Tibial nerve (tissue), 4 donors: ENCODE results near the gene MPRIP. TPM values are rescaled to one million over a fixed set of nuclear protein-coding genes. Genes with fewer than 3 reads are reported as not detected.

Source experiments
- DNase-seq, 2 donors: peaks; one replicate each; pipeline ENCODE4 v3.0.0-alpha.2; 2019; ENCODE audit warnings: low spot score in 2 of 2
- H3K27ac ChIP-seq, 4 donors: fragments of 200-600 bp; sonication (generic) in 3 of 4; one replicate each; pipeline ENCODE4 v1.5.1; 2017 to 2019; ENCODE audit warnings: mild to moderate bottlenecking in 1 of 4
- H3K27me3 ChIP-seq, 2 donors: fragments of 200-600 bp; sonication (generic) in 1 of 2; one replicate each; pipeline versions ENCODE4 v1.5.1 to v1.6.0; 2017 to 2019
- H3K36me3 ChIP-seq, 3 donors: fragments of 200-600 bp; sonication (generic); one replicate each; pipeline ENCODE4 v1.5.1; 2018 to 2019
- H3K4me1 ChIP-seq, 4 donors: fragments of 200-600 bp; sonication (generic) in 3 of 4; one replicate each; pipeline ENCODE4 v1.5.1; 2017 to 2019
- H3K4me3 ChIP-seq, 4 donors: fragments of 200-600 bp; sonication (generic) in 3 of 4; one replicate each; pipeline ENCODE4 v1.5.1; 2017 to 2019; ENCODE audit warnings: mild to moderate bottlenecking in 1 of 4, moderate library complexity in 1 of 4
- H3K9me3 ChIP-seq, 4 donors: fragments of 200-600 bp; sonication (generic) in 3 of 4; one replicate each; pipeline ENCODE4 v1.5.1; 2017 to 2019
- EP300 ChIP-seq, 2 donors: sonication (generic); formaldehyde crosslinking; IDR thresholded peaks; one replicate each; pipeline ENCODE4 v1.6.1; 2017; ENCODE audit warnings: antibody characterized with exemption in 2 of 2, mild to moderate bottlenecking in 1 of 2
- POLR2A ChIP-seq, 2 donors: fragments of 450-650 bp; IDR thresholded peaks; one replicate each; pipeline ENCODE4 v1.6.1; 2017; ENCODE audit warnings: antibody characterized with exemption in 2 of 2, mild to moderate bottlenecking in 2 of 2, moderate library complexity in 2 of 2
- WGBS, 2 donors: methylation state at CpG; one replicate each; pipeline ENCODE4 v1.1.5; 2018; 5-methylcytosine and 5-hydroxymethylcytosine counted together
- total RNA-seq, 4 donors: library from RNA; depleted of rRNA; stranded (reverse); fragments of >200 nt; gene quantifications; one replicate each; pipeline ENCODE4 v1.1.0, GENCODE V29; 2016
- TF ChIP-seq, protein P1 (sequence below), 5 experiments: fragments of 200-600 bp in 3 of 5; fragments of 450-650 bp in 2 of 5; sonication (generic) in 3 of 5; IDR thresholded peaks; one replicate each; pipeline ENCODE4 v1.5.1; 2016 to 2019; ENCODE audit warnings: antibody characterized with exemption in 5 of 5, mild to moderate bottlenecking in 3 of 5, moderate library complexity in 2 of 5

Gene MPRIP
- total RNA-seq, 4 donors from 2014 or later = 216 to 291 (median 265) TPM

DNA sequence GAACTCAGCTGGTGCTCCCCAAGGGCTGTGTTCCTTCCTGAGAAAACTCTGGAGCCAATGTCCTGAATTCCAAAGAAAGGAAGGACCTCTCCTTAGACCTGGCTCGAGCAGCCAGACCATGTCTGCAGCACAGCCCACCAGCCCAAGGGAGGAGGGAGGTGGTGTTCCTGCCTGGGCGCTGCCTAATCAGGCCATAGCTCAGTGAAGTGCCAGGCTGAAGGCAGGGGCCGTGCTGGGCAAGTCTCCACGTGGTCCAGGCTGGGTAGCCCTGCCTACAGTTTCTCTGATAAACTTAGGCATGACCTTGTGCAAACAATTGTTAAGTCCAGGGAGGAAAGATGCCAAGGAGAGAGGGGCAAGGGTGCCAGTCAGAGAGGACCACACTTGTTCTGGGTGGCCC is 76.8 kb downstream of the MPRIP start:
- peak overlapping the region in 3 of 4 donors; percentile 47 to 70 (median 51) for H3K27ac ChIP-seq
- no peaks in the 10 kb centered on the region for H3K27me3 ChIP-seq
- peaks cover 3 to 81% (median 55%) of the 10 kb centered on the region in 4 donors for H3K4me1 ChIP-seq
- no peaks in the 10 kb centered on the region for H3K9me3 ChIP-seq
- no peaks in the 10 kb centered on the region for H3K36me3 ChIP-seq
- DNase-seq = no peak
- no peak overlapping the region for H3K4me3 ChIP-seq
- 10 to 51% methylated on average over 3 of the region's 4 CpGs for WGBS, 2 donors
- TF ChIP-seq EP300 (IDR thresholded peaks at IDR 0.05) = no peak
- no peak for TF ChIP-seq POLR2A (IDR thresholded peaks at IDR 0.05)
- TF ChIP-seq, protein P1, sequence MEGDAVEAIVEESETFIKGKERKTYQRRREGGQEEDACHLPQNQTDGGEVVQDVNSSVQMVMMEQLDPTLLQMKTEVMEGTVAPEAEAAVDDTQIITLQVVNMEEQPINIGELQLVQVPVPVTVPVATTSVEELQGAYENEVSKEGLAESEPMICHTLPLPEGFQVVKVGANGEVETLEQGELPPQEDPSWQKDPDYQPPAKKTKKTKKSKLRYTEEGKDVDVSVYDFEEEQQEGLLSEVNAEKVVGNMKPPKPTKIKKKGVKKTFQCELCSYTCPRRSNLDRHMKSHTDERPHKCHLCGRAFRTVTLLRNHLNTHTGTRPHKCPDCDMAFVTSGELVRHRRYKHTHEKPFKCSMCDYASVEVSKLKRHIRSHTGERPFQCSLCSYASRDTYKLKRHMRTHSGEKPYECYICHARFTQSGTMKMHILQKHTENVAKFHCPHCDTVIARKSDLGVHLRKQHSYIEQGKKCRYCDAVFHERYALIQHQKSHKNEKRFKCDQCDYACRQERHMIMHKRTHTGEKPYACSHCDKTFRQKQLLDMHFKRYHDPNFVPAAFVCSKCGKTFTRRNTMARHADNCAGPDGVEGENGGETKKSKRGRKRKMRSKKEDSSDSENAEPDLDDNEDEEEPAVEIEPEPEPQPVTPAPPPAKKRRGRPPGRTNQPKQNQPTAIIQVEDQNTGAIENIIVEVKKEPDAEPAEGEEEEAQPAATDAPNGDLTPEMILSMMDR (IDR thresholded peaks at IDR 0.05) = no peak

DNA sequence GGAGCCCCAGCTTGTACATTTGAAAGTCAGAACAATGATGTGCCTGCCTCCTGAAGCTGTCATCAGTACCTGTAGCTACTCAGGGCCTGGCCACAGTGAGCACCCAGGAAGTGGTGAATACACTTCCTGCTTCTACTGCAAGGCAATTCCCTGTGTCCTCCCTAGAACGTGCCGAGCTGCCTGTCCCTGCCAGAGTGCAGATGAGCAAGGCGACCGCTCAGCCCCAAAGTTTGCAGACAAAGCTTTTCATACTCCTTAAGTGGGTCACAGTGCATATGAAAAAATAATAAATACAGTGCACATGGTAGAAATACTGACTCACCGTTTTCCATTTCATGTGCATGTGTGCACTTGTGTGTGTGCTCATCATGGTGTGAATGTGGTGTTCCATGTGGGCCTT is 77.3 kb downstream of the MPRIP start:
- Histone ChIP-seq H3K27ac (peak overlapping the region in 3 of 4 donors; percentile 51 to 70 (median 66)), H3K36me3 (no peaks in the 10 kb centered on the region), H3K27me3 (no peaks in the 10 kb centered on the region), H3K9me3 (no peaks in the 10 kb centered on the region), H3K4me1 (peaks cover 3 to 77% (median 53%) of the 10 kb centered on the region in 4 donors), H3K4me3 (no peak overlapping the region)
- DNase-seq = no peak
- no peak for TF ChIP-seq EP300 (IDR thresholded peaks at IDR 0.05)
- TF ChIP-seq, protein P1 (IDR thresholded peaks at IDR 0.05) = no peak
- no peak for TF ChIP-seq POLR2A (IDR thresholded peaks at IDR 0.05)
- WGBS, 2 donors = 32 to 34% methylated on average over 5 of the region's 5 CpGs

DNA sequence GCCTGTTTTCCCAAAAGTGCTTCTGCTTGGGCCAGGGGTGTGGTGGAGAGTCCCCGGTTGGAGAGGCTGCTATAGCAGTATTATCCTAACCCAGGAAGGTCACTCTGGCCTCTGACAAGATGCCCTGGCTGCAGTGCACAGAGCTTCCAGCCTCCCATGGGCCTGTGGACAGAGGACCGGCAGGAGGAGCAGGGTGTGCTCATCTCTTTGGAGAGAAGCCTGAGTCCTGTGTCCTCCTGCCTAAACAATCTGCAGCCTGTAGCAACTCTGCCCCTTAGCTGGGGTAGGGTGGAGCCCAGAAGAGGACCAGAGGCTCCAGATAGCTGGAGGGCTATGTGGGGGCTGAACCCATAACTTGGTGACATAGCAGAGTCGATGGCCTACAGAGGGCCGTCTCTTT is 78.0 kb downstream of the MPRIP start:
- Histone ChIP-seq H3K9me3 (no peaks in the 10 kb centered on the region), H3K4me1 (peaks cover 3 to 74% (median 46%) of the 10 kb centered on the region in 4 donors), H3K27ac (peak overlapping the region in 3 of 4 donors; percentile 29 to 70 (median 66))

DNA sequence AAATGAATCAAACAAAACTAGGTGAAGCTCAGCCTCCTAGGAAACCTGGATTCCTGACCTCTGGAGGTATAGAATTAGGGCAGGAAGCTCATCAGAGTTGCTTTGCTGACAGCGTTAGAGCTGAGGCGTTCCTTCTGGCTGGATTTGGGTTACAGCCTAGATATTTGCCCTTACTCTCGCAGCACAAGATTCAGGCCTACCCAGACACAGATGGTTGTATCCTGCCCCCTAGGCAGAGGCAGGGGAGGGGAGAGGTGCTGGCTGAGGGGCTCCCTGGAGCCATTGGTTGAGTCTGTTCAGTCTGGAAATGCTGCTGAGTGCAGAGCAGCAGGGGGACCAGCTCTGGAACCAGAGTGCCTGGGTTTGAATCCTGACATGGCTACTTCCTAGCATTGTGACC is 78.4 kb downstream of the MPRIP start:
- TF ChIP-seq, protein P1 (IDR thresholded peaks at IDR 0.05) = no peak
- TF ChIP-seq POLR2A (IDR thresholded peaks at IDR 0.05) (no peak), EP300 (IDR thresholded peaks at IDR 0.05) (no peak)
- Histone ChIP-seq H3K36me3 (no peaks in the 10 kb centered on the region), H3K9me3 (no peaks in the 10 kb centered on the region), H3K4me1 (peaks cover 1 to 73% (median 45%) of the 10 kb centered on the region in 4 donors), H3K27me3 (no peaks in the 10 kb centered on the region), H3K27ac (peak overlapping the region in 3 of 4 donors; percentile 29 to 70 (median 66)), H3K4me3 (no peak overlapping the region)
- DNase-seq = no peak
- WGBS, 2 donors = 27 to 48% methylated on average over 3 of the region's 3 CpGs

More for the DNA sequence above, 78.0 kb downstream of the MPRIP start:
- Histone ChIP-seq H3K27me3 (no peaks in the 10 kb centered on the region), H3K4me3 (no peak overlapping the region), H3K36me3 (no peaks in the 10 kb centered on the region)
- TF ChIP-seq EP300 (IDR thresholded peaks at IDR 0.05) (no peak), POLR2A (IDR thresholded peaks at IDR 0.05) (no peak)
- TF ChIP-seq, protein P1 (IDR thresholded peaks at IDR 0.05) = no peak
- WGBS, 2 donors = 24 to 35% methylated on average over 4 of the region's 4 CpGs
- no peak for DNase-seq

DNA sequence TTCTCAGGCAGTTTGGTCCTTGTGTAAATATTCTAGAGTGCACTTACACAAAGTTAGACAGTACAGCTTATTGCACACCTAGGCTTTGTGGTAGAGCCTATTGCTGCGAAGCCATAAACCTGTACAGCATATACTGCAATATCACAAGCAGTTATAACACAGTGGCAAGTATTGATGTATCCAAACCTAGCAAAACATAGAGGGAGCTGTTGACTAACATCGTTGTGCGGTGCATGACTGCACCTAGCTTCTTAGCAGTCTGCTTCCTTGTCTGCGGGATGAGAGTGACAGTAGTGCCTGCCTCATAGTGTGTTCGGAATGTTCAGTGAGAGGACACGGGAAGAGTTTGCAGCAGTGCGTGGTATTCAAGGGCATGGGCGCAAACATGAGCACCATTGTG is 78.9 kb downstream of the MPRIP start:
- Histone ChIP-seq H3K4me1 (peaks cover 0 to 73% (median 43%) of the 10 kb centered on the region in 4 donors), H3K27me3 (no peaks in the 10 kb centered on the region), H3K27ac (peak overlapping the region in 3 of 4 donors; percentile 29 to 70 (median 66)), H3K36me3 (no peaks in the 10 kb centered on the region), H3K9me3 (no peaks in the 10 kb centered on the region), H3K4me3 (no peak overlapping the region)
- WGBS, 2 donors = 64 to 74% methylated on average over 8 of the region's 8 CpGs
- TF ChIP-seq, protein P1 (IDR thresholded peaks at IDR 0.05) = no peak
- no peak for TF ChIP-seq POLR2A (IDR thresholded peaks at IDR 0.05)
- no peak for TF ChIP-seq EP300 (IDR thresholded peaks at IDR 0.05)
- DNase-seq = no peak
